Psoas muscle (tissue), 8 donors: ENCODE data around the gene STAB2. TPM values are rescaled to one million over a fixed set of nuclear protein-coding genes. Genes with fewer than 3 reads are reported as not detected.

Experiments
- ATAC-seq, 4 donors: fragments of 200-7000 bp; cut with Tn5 transposase; one replicate each; pipeline ENCODE4 v1.9.1; 2020; ENCODE audit warnings: moderate library complexity in 3 of 4, mild to moderate bottlenecking in 2 of 4
- DNase-seq, 2 donors: peaks; one replicate each; pipeline ENCODE4 v3.0.0-alpha.2; 2020
- H3K27ac ChIP-seq: fragments of 200-600 bp; one replicate; pipeline ENCODE4 v1.8.0; 2022
- H3K27me3 ChIP-seq, 3 donors: fragments of 200-600 bp in 1 of 3; one replicate each; pipeline versions ENCODE4 v1.6.1 to v1.8.0; 2013 to 2022; ENCODE audit warnings: low read length in 2 of 3, mild to moderate bottlenecking in 2 of 3, moderate library complexity in 1 of 3; ENCODE audit not compliant: insufficient read depth in 3 of 3
- H3K36me3 ChIP-seq, 2 donors: fragments of 200-600 bp in 1 of 2; one replicate each; pipeline versions ENCODE4 v1.6.1 to v1.8.0; 2013 to 2022; ENCODE audit warnings: low read depth in 1 of 2, mild to moderate bottlenecking in 1 of 2, moderate library complexity in 1 of 2; ENCODE audit not compliant: insufficient read depth in 1 of 2
- H3K4me1 ChIP-seq: fragments of 200-600 bp; one replicate; pipeline ENCODE4 v1.8.0; 2022
- H3K4me3 ChIP-seq: fragments of 200-600 bp; one replicate; pipeline ENCODE4 v1.8.0; 2022; ENCODE audit warnings: mild to moderate bottlenecking
- H3K9me3 ChIP-seq: fragments of 200-600 bp; one replicate; pipeline ENCODE4 v1.8.0; 2022
- CTCF ChIP-seq: fragments of 200-600 bp; IDR thresholded peaks from one replicate; pipeline ENCODE4 v1.8.0; 2022; ENCODE audit warnings: antibody characterized with exemption
- WGBS, 3 donors: extraction: QIAGEN DNeasy Blood & Tissue Kit; methylation state at CpG; one replicate each; pipeline versions ENCODE4 v1.1.6 to v1.1.7; 2013; 5-methylcytosine and 5-hydroxymethylcytosine counted together
- intact Hi-C, 2 donors: fragments of 100-400 bp; cut with DNase I; formaldehyde crosslinking; loops; one replicate each; pipeline versions ENCODE4 v1.11.0 to v1.14.2; 2022
- polyA plus RNA-seq, 3 donors: library from polyadenylated mRNA; stranded (reverse); fragments of 200-250 nt; gene quantifications; one replicate each; pipeline ENCODE4 v1.2.3, GENCODE V29; 2013
- total RNA-seq, 4 donors: library from RNA; stranded (reverse); fragmentation: NEBNext Ultra II Directional in 2 of 4; extraction: Animal tissue kit (Norgen Biotek cat#: 25700) in 2 of 4; gene quantifications; one replicate each; pipeline versions ENCODE4 v1.2.1 to v1.2.4, GENCODE V29; 2021 to 2023
- donor health status: healthy with polysubstance abuse.
- donor health status: DM: no; HTN: no; CAD: no; lungs with moderate emphysema.
- donor health status: Bipolar disorder and iron deficiency.
- donor health status: healthy.
- donor health status: DM: yes; HTN: yes; CAD: no.
- donor health status: DM: no; HTN: no; CAD: no.
- donor health status: DM: no; HTN: no; CAD: no.
- donor health status: DM: yes; HTN: yes; CAD: no.

The STAB2 gene
- total and polyA plus RNA-seq, 7 donors = under 0.01 to 0.32 (median 0.06) TPM; not detected in 2

GRCh38 chr12:103561174-103561573 lies 25.9 kb upstream of the STAB2 start:
- DNase-seq (no peak), ATAC-seq (no peak)
- 53 to 67% (median 64%) methylated on average over 5 of the region's 5 CpGs for WGBS, 3 donors
- TF ChIP-seq CTCF = no peak
- Histone ChIP-seq H3K36me3 (no peaks in the 10 kb centered on the region), H3K4me1 (no peaks in the 10 kb centered on the region), H3K27ac (no peak overlapping the region), H3K9me3 (peaks cover 13% of the 10 kb centered on the region), H3K27me3 (no peaks in the 10 kb centered on the region), H3K4me3 (no peak overlapping the region)
- intact Hi-C loops = no loop called here

- ATAC-seq (no peak), DNase-seq (no peak)
- 68 to 76% (median 75%) methylated on average over 1 of the region's 1 CpG for WGBS, 3 donors
- H3K27ac ChIP-seq = no peak overlapping the region
- H3K4me1 ChIP-seq = no peaks in the 10 kb centered on the region
- intact Hi-C loops = no loop called here
- no peak overlapping the region for H3K4me3 ChIP-seq
- H3K9me3 ChIP-seq = peaks cover 20% of the 10 kb centered on the region
- H3K27me3 ChIP-seq = peaks cover 0 to 13% (median 0%) of the 10 kb centered on the region in 3 donors
- H3K36me3 ChIP-seq = no peaks in the 10 kb centered on the region
- TF ChIP-seq CTCF = no peak
Observed at GRCh38 chr12:103566398-103566797, 20.7 kb upstream of the STAB2 start.

- Histone ChIP-seq H3K9me3 (peaks cover 20% of the 10 kb centered on the region), H3K36me3 (no peaks in the 10 kb centered on the region), H3K4me3 (no peak overlapping the region), H3K27ac (no peak overlapping the region), H3K4me1 (no peaks in the 10 kb centered on the region), H3K27me3 (peaks cover 0 to 14% (median 0%) of the 10 kb centered on the region in 3 donors)
- ATAC-seq = no peak
- DNase-seq = no peak
- intact Hi-C loops = no loop called here
- no peak for TF ChIP-seq CTCF
- WGBS, 3 donors = 73 to 93% (median 88%) methylated on average over 1 of the region's 1 CpG
Observed at GRCh38 chr12:103569278-103569677, 17.8 kb upstream of the STAB2 start.

GRCh38 chr12:103571286-103571685 lies 15.8 kb upstream of the STAB2 start:
- Histone ChIP-seq H3K9me3 (peaks cover 6% of the 10 kb centered on the region), H3K27ac (no peak overlapping the region), H3K36me3 (no peaks in the 10 kb centered on the region), H3K4me3 (peak overlapping the region; percentile 32), H3K4me1 (no peaks in the 10 kb centered on the region), H3K27me3 (peaks cover 0 to 14% (median 0%) of the 10 kb centered on the region in 3 donors)
- TF ChIP-seq CTCF = no peak
- WGBS, 3 donors = 9 to 11% (median 9%) methylated on average over 18 of the region's 18 CpGs
- DNase-seq (no peak), ATAC-seq (peak in 3 of 4 donors; percentile 48 to 57 (median 49))
- intact Hi-C loops = no loop called here

- peaks cover 0 to 14% (median 0%) of the 10 kb centered on the region in 3 donors for H3K27me3 ChIP-seq
- TF ChIP-seq CTCF = no peak
- WGBS, 3 donors = 79 to 89% (median 83%) methylated on average over 4 of the region's 4 CpGs
- no peaks in the 10 kb centered on the region for H3K36me3 ChIP-seq
- ATAC-seq = no peak
- H3K9me3 ChIP-seq = no peaks in the 10 kb centered on the region
- no peak overlapping the region for H3K4me3 ChIP-seq
- DNase-seq = no peak
- intact Hi-C loops = no loop called here
- H3K4me1 ChIP-seq = no peaks in the 10 kb centered on the region
- no peak overlapping the region for H3K27ac ChIP-seq
Observed at GRCh38 chr12:103572312-103573045, 14.6 kb upstream of the STAB2 start.
